GM21737 (cell line): ENCODE data around the gene LZTFL1.

Experiments used
- ATAC-seq: cut with Tn5 transposase; IDR thresholded peaks from one replicate; pipeline ENCODE4 v1.9.1; 2021; ENCODE audit warnings: mild to moderate bottlenecking, moderate library complexity; ENCODE audit not compliant: unreplicated experiment

LZTFL1 gene

DNA sequence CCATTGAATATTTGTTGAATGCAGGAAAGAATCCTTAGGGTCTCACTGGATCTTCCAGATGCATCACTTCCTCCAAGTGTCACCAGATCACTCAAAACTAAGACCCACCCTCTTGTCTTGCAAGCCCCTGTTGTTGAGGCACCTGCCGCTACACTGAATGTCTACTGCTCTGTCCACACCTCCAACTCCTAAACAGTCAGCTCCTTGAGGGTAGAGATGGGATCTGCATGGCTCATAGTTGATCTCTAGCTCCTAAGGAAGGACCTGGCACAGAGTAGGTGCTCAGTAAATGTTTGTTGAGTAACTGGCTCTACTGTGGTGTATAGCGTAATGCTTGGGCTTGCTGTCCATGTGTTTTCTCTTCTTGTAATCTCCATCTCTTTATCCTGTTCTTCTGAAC is 54.4 kb downstream of the LZTFL1 start:
- ATAC-seq, result no peak

DNA sequence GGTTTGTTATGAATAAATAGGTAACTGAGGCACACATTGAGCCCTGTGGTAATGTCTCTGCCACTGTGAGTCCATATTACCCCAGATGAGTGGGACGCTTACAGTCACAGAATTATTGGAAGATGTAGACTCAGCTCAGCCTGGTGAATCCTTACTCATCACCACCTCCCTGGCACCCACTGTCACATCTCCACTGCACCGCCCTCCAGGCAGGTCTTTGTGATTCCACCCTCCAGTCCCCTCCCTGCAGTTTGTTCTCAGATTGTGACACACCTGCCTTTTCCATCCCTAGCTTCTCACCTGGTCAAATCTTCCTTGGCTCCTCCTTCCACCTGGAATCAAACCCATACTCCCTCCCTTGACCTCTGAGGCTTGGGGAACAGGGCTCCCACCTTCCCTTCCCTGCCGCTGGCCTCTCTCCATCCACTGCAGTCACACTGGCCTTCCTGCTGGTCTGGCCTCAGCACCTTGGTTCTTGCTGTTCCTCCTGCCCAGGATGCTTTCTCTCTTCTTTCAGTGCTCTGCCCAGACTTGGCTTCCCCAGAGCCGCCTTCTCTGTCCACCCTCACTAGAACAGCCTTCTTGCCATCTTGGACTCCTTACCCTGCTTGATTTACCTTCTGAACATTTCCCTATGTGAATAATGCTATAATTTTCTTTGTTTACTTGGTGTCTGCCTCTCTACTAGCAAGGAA is 55.0 kb downstream of the LZTFL1 start:
- ATAC-seq, result no peak

DNA sequence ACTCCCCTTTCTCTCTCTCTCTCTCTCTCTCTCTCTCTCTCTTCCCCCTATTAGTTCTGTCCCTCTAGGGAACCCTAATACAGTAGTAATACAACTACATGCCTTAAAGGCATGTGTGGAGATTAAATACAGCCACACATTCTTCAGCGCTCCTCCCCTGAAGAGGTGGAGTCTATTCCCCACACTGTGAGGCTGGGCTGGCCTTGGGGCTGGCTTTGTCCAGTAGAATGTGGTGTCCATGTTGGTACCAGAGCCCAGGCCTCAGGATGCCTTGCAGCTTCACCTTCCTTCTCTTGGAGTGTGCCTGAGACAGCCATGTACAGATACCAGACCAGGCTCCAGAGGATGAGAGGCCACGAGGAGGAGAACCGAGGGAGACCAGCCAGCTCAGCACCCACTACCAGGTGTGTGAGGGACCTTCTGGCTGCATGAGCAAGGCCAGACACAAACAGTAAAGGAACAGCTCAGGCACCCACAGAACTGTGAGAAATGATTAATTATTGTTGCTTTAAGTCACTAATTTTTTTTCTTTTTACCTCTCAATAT is 56.2 kb downstream of the LZTFL1 start:
- ATAC-seq, result no peak

DNA sequence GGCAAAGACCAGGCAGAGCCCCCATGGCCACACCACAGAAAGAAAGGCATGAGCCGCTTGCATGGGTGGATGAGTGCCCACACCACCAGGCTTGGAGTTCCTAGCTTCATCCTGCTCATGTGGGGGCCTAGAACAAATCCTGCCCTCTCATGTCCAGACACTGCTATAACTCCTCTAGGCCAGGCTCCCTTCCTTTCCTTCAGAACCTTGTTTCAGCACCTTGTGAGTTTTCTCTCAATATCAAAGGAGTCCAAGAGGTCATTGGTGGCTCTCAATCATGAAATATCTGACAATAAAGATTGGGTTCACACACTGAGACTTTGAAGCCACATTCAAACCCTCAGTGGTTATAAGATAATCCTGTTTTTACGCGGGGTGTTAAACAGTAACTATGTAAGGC is 58.3 kb downstream of the LZTFL1 start:
- ATAC-seq, result no peak

DNA sequence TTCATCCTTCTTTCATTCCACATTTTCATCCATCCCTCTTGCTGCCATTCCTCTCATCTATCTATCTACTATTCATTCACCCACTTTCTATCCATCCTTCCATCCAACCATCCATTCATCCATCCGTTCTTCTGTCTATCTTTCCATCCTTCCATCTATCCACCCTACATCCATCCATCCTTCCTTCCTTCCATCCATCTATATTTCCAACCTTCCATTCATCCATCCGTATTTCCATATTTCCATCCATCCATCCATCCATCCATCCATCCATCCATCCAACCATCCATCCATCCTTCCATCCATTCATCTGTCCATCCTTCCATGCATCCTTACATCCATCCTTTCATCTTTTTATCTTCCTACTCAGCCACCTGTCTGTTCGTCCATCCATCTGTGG is 59.5 kb downstream of the LZTFL1 start:
- no peak for ATAC-seq

DNA sequence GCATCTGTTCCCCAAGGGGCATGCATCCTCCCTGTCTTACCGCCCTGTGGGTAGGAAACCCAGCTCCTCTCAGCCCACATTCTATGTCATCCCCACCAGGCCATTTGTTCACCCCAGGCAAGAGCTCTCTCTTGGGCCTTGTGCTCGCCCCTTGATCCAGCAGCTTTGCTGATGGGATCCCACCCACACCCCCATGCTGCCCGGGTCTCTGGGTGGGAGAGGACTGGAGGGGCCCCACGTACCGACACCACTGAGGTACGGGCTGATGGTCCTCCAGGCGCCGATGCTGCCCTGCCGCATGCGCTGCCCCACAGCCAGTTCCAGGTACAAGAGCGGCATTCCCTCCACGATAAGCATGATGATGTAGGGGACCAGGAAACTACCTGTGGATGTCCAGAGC is 60.1 kb downstream of the LZTFL1 start:
- ATAC-seq, result no peak

DNA sequence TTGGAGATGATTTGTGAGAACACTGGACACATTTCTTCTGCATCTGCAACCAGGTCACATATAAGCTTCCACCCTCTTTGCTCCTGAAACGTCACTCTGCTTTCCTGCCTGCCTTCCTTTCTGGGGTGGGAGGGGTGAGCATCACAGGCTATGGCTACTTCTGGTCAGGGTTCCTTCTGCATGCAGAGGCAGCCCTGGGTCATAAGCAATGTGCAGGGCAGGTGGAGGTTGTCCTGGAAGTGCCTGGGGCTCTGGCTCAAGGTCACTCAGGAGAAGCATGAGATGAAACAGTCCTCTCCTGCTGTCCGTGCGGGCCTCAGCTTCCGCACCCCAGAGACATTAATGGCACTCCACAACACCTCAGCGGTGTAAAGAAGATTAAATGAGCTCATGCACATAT is 60.6 kb downstream of the LZTFL1 start:
- no peak for ATAC-seq

GRCh38 chr3:45779746-45780735 is 61.9 kb downstream of the LZTFL1 start:
- ATAC-seq, result no peak

DNA sequence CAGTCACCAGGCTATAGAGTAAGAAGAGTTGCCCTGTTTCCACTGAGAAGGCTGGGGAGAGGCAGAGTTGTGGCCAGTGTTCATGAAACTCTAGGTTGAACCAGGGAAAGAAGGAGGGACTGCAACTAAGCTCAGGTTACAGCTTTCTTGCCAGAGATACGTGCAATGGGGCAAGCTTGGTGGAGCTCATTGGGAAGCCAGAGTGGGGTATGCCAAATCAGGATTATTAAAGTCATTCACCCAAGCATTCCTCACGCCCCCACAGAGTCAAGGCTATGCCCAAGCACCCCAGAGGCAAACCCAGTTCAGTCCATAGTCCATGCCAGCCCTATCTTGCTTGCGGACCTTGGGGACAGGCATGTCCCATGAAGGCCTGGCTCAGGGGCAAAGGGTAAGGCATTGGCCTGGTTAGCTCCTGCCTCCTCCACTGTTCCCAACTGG is 63.1 kb downstream of the LZTFL1 start:
- no peak for ATAC-seq

DNA sequence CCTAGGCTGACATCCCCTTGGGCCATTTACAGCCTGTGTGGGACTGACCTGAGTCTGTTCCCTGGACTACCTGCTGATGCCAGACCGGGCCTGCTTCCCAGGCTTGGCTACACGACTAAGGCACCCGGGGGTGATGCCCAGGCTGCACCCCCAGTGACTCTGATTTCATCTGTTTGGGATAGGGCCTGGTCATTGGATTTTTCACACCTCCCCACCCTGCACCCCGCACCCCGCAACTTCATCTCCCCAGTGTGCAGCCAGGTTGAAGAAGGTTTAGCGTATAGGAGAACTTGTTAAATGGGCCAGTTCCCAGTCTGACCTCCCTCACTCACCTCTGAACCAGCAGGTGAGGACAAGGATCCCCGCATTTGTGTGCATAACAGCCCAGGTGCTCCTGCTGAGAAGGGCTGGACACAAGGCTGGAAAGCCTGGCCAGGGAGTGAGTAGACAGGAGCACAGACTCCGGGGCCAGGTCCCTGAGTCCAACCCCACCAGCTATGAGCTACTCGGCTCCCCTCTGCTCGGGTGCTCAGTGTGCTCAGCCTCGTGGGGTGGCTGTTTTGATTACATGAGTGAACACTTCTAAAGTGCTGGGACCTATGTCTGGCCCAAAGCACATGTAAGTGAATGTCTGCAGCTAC is 64.1 kb downstream of the LZTFL1 start:
- no peak for ATAC-seq

DNA sequence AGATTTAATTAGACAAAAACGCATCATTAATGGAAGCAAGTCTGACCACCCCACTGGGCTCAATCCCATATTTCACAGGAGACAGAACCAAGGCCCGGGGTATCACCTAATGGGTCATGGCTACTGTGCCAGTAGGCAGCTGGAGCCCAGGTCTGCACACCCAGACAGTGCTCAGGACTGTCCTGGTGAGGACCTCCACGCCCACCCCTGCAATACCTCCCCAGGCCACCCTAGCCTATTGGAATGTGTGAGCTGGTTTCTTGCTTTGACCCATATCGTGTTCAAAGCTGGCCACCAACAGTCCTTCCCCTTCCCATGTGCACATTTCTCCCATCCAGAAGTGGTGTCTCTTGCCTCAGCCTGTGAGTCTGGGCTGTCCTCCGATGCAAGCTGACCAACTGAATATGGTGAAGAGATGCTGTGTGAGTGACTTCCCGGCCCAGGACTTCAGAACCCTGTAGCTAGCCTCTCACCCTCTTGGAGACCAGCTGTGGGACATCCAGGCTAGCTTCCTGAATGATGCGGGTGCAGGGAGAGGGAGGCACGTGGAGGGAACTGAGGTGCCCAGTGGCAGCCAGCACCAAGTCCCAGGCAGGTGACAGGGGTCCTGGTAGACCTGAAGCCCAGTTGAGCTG is 64.7 kb downstream of the LZTFL1 start:
- no peak for ATAC-seq

DNA sequence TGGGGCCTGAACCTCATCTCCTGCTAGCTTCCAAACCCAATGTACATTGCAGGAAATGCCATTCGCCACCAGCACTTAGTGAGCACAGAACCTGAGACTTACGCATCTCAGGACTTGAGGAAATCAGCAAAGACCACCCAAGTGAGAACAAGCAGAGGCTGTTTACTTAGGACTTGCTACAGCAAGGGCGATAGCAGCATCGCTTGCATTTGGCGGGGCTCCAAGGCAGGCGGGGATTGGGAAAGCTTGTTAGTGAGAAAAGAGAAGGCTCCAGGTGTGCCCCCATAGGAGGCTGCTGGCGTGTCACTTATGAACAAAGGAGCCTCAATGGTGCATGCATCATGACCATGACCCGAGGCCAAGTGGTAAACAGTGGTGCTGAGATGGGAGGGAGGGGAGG is 65.3 kb downstream of the LZTFL1 start:
- ATAC-seq, result no peak

GRCh38 chr3:45776301-45776595 is 65.7 kb downstream of the LZTFL1 start:
- ATAC-seq, result no peak

DNA sequence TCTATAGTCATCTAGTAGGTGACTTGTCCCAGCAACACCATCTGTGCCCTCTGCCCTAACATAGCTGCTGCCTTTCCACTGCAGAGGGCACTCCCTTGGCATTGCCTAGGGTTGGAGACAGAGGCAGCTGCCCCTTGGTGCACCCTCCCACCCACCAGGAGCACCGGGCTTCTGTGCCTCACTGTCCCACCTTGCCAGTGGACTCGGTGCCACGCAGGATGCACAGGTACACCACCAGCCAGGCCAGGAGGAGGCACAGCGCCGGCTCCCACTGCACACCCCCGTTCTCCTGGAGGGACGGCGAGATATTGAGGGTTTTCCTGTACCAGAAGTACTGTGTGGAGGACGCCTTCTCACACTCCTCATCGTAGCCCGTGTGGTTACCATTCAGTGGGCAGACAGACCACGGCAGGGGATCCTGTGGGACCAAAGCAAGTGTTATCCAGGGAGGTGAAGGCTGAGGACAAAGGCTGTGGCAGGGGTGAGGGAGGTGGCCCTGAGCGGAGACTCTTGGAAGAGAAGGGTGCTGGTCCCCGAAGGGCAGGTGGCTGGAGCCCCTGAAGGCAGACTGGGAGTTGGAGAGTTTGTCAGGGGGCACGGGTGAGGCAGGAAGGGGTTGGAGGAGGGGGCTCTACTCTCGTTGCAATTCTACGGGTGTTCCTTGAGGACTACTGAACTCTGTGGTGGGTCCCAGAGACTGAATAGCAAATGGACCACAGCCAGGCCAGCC is 66.2 kb downstream of the LZTFL1 start:
- no peak for ATAC-seq

DNA sequence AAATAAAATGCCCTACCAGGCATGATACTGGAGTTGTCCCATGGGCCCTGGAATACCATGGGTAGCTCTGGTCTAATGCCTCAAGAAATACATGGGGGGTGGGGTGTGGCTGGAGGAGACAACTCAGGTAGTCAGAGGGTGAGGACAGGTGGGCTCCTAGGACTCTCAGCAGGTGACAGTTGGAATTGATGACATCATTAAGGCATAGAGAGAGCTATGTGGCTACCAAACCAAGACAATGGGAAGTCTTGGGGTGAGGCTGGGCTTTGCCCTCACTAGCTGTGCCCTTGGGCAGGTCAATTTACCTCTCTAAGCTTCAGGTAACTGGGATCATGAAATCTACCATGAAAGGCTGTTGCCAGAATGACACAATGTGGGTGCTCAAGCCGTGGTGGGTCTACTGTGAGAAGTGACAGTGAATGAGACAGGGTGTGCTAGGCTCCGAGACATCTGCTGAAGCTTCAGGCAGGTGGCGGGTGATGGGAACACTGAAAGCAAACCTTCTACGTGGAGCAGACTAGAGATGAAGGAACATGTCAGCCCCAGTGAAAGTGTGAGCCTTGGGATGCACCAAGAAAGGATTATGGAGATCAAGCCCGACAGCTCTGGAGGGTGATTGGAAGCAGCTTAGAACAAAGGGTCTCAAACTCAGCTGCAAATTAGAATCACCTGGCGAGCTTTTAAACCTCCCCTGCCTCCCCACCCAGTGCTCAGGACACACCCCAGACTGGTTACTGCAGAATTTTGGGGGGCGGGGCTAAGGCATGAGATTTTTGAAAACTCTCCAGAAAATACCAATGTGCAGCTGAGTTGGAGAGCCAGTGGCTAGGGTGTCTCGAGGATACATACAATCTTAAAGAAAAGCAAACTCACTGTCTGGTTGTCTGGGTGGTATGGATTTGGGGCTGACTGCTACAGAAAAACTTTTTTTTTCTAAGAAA is 67.1 kb downstream of the LZTFL1 start:
- no peak for ATAC-seq

DNA sequence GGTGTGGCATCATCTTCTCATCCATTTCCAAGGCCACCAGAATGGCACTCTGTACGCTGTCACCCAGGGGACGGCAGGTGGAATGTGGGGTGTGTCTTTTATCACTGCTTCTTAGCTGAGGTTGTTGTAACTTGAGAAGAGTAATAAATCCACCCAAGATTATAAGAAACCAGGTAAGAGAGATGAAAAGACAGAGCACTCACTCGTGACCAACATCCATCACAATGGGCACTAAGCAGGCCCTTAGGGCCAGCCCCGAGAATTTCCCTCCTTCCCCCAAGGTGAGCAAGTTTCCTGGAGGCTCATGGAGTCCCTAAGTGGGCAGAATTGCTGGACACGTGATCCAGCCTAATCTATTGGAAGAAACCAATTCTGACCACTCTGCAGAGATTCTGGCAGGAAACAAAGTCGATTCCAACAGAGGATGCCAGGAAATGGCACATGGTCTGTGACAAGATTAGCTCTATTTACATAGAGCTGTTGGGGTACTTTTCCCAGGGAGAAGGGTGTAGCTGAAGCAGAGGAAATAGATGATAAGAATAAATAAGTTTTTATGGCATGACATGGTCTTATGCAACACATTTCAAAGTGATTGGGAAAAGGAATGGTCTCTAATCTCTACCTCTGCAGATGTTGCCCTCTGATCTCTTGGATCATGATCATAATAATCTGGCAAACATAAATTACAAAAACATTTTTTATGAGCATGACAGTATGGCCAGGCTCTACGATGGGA is 68.0 kb downstream of the LZTFL1 start:
- no peak for ATAC-seq
